Activated CD4-positive, alpha-beta T cell treated with anti-CD3 and anti-CD28 coated beads for 36 hours (primary cell): Measurements from ENCODE around the gene ASPG. TPM values are rescaled to one million over a fixed set of nuclear protein-coding genes. Genes with fewer than 3 reads are reported as not detected.

Experiments used
- ATAC-seq: fragments of 200-7000 bp; cut with Tn5 transposase; one replicate; pipeline ENCODE4 v1.10.0; 2021; ENCODE audit warnings: mild to moderate bottlenecking, moderate library complexity
- CTCF ChIA-PET: fragments of 350-600 bp; sonication (Branson Sonifier 250); formaldehyde crosslinking; loops from one replicate; lab custom pipeline; 2021; ENCODE audit warnings: antibody characterized with exemption; lab: Charles Lee
- POLR2A ChIA-PET: fragments of 350-600 bp; sonication (Branson Sonifier 250); formaldehyde crosslinking; loops from one replicate; lab custom pipeline; 2021; ENCODE audit warnings: antibody characterized with exemption, inconsistent platforms; lab: Charles Lee
- DNase-seq: peaks from one replicate; pipeline ENCODE4 v3.0.0-alpha.2; 2020
- H3K27ac Mint-ChIP-seq: one replicate; pipeline ENCODE4 v1.8.0; 2021; ENCODE audit warnings: mixed read lengths
- H3K27me3 Mint-ChIP-seq: one replicate; pipeline ENCODE4 v1.8.0; 2021; ENCODE audit warnings: mixed read lengths
- H3K36me3 Mint-ChIP-seq: one replicate; pipeline ENCODE4 v1.8.0; 2021; ENCODE audit warnings: low read depth, mixed read lengths
- H3K4me1 Mint-ChIP-seq: one replicate; pipeline ENCODE4 v1.8.0; 2021; ENCODE audit warnings: mixed read lengths
- H3K4me3 Mint-ChIP-seq: one replicate; pipeline ENCODE4 v1.8.0; 2021; ENCODE audit warnings: mild to moderate bottlenecking, moderate library complexity, mixed read lengths
- H3K9me3 Mint-ChIP-seq: one replicate; pipeline ENCODE4 v1.8.0; 2021; ENCODE audit warnings: low read depth, mixed read lengths
- intact Hi-C, 2 experiments: fragments of 100-400 bp; cut with DNase I in 1 of 2; cut with micrococcal nuclease in 1 of 2; formaldehyde crosslinking; loops; one replicate each; pipeline versions ENCODE4 v1.14.2 to v1.15.1; 2022 to 2024; cut with DNase I, micrococcal nuclease
- total RNA-seq, 2 experiments: library from RNA; stranded (reverse); gene quantifications; one replicate each; pipeline ENCODE4 v1.2.3, GENCODE V29; 2021

Gene ASPG
- total RNA-seq, 2 experiments from 2014 or later, result not detected

DNA sequence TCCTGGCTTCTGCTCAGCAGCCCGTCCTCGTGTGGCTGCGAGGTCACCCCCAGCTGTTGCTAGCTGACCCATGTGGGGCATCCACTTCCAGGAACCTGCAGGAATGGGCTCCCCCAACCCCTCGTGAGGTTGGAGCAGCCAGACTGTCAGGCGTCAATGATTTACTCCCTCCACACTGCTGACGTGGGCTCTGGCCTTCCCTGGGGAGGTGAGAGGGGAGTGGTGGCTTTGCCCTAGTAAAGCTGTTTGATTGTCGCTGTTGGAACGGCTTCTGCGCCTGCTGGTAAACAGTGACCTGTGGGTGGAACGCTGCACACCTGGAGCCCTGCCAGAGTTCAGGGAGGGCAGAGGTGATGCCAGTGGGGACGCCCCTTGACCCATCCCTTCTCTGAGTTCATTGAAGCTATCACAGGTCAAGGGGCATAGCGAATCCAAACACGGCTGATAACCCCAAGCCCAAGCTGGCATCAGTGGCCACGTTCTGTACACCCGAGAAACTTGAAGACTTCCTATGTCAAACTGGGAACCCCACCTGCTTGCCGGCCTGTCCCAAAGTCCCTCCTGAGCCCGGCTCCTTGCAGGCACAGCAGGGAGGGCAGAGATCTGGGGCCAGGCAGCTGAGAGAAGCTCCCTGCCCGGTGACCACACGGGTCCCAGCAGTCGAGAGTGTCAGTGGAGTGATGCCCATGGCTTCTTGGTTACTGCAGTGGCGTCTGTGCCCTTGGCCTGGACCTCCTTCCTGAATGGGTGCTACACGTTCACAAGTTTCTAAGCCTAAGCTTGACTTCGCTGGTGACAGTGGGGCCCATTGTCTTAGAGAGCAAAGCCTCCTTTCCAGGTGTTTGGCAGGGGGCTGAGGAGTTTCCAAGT is 2.7 kb downstream of the ASPG start:
- POLR2A ChIA-PET, result no interaction called here
- Mint-ChIP-seq H3K9me3 (no peaks in the 10 kb centered on the region), H3K27ac (no peak overlapping the region), H3K27me3 (peaks cover 9% of the 10 kb centered on the region), H3K4me3 (no peak overlapping the region), H3K36me3 (no peaks in the 10 kb centered on the region), H3K4me1 (no peaks in the 10 kb centered on the region)
- no peak for ATAC-seq
- CTCF ChIA-PET, result interaction anchor here (0.7 to 1.7 kb wide), 2 partner anchors 10 to 58 kb away, joined by 3 to 11 read pairs; no protein-coding TSS in a partner anchor
- intact Hi-C loops, result no loop called here
- no peak for DNase-seq

DNA sequence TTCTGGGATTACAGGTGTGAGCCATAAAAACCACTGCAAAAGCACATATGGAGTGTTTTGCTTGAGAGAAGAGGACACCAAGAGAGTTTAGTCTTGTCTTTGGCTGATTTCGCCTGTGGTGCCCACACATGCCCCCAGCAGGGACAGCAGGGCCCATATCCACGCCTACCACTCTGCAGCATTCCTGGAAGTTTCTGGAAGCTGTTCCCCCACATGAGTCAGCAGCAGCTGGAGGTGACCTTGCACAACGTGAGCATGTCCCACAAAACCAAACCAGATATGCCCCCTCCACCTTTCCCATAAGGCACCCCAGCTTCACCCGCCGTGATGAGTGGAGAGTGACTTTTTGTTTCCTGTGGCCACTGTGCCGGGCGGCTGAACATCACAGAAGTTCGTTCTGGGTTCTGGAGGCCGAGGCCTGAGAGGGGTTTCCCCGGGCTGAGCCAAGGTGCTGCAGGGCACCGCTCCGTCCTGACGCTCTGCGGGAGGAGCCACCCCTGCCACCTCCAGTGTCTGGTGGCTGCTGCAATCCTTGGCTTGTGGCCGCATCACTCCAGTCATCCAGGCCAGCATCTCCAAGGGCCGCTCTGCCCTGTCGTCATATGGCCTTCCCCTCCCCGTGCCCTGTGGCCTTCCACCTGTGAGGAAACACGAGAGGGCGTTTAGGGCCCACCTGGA is 4.7 kb downstream of the ASPG start:
- Mint-ChIP-seq H3K27me3 (peaks cover 2% of the 10 kb centered on the region), H3K27ac (no peak overlapping the region), H3K4me3 (no peak overlapping the region), H3K9me3 (no peaks in the 10 kb centered on the region), H3K36me3 (no peaks in the 10 kb centered on the region), H3K4me1 (peaks cover 5% of the 10 kb centered on the region)
- intact Hi-C loops, result no loop called here
- CTCF ChIA-PET, result interaction anchor here (0.6 kb wide), 1 partner anchor 282 kb away, joined by 3 read pairs; no protein-coding TSS in a partner anchor
- ATAC-seq (no peak), DNase-seq (no peak)
- POLR2A ChIA-PET, result no interaction called here

DNA sequence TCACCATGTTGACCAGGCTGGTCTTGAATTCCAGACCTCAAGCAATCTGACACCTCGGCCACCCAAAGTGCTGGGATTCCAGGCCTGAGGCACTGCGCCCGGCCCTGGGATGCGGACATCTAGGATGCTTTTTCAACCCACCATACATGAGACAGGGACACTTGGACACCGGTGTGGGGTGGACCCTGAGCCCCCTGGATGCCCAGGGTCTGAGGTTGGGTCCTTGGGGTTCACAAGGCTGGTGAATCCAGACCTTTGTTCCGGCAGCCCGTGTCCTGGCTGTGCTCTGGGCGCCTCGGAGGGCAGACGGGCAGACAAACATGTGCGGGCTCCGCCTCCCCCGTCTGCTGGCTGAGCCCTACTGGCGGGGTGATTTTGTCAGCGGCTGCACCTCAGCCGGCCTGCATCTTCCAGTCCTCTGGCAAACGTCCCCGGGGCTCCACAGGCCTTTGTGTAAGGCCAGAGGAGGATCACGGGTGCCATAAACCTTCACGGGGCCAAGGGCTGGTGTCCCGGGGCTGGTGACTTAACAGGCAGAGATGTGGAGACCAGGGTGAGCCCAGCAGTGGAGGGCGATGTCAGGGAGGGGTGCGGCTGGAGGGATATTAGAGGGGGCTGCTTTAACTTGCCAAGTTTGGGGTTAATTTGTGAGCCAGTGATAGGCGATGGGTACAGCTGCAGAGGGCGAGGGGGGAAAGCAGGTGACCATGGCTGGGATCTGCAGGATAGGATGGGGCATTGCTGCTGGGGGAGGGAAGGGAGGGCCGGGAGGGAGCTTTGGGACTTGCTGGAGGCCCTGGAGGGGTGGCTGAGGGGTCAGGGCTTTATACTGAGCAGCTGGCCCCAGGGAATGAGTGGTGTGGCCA is 5.8 kb downstream of the ASPG start:
- H3K27me3 Mint-ChIP-seq, result peaks cover 2% of the 10 kb centered on the region
- DNase-seq (no peak), ATAC-seq (no peak)
- no peaks in the 10 kb centered on the region for H3K9me3 Mint-ChIP-seq
- H3K27ac Mint-ChIP-seq, result no peak overlapping the region
- CTCF ChIA-PET, result interaction anchor here (1.0 kb wide), 1 partner anchor 16 kb away, joined by 3 read pairs; no protein-coding TSS in a partner anchor
- no peaks in the 10 kb centered on the region for H3K36me3 Mint-ChIP-seq
- intact Hi-C loops, result no loop called here
- POLR2A ChIA-PET, result no interaction called here
- peaks cover 5% of the 10 kb centered on the region for H3K4me1 Mint-ChIP-seq
- H3K4me3 Mint-ChIP-seq, result no peak overlapping the region

DNA sequence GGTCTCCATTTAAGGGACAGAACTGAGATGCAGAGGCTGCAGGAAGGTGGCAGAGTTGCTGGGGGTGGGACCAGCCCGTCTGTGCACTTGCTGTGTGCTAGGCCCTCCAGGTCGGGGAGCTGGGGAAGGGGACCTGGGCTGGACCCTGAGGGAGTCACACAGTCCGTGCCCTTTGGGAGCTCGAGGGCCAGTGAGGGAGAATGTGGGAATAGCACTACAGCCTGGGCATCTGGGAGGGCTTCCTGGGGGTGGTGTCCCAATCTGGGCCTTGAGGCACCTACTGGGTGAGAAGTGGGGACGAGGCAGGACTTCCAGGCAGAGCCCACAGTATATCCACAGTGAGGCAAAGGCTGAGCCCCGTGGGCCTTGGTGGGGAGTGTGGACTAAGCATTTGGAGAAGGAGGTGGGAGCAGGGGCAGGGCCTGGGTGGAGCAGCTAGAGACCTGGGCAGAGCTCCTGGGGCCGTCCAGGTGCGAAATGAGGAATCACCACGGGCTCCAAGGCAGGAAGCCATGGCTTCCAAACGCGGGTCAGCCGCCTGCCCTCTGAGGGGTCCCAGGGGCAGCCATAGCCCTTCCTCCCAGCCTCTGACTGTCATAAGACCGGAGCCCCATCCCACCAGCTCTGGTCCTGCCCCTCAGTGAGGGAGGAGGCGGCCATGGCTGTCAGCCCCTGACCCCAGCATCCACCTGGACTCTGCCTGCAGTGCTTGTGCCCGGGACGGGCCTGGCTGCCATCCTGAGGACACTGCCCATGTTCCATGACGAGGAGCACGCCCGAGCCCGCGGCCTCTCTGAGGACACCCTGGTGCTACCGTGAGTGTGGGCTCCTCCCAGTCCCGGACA is 6.6 kb downstream of the ASPG start:
- ATAC-seq (no peak), DNase-seq (no peak)
- ChIA-PET CTCF (interaction anchor here (0.6 to 2.8 kb wide), 3 partner anchors 14 to 573 kb away, joined by 3 to 16 read pairs (median 3); no protein-coding TSS in a partner anchor), POLR2A (no interaction called here)
- Mint-ChIP-seq H3K4me3 (no peak overlapping the region), H3K4me1 (peaks cover 5% of the 10 kb centered on the region), H3K36me3 (no peaks in the 10 kb centered on the region), H3K27me3 (peaks cover 2% of the 10 kb centered on the region), H3K9me3 (no peaks in the 10 kb centered on the region), H3K27ac (no peak overlapping the region)
- intact Hi-C loops, result no loop called here

DNA sequence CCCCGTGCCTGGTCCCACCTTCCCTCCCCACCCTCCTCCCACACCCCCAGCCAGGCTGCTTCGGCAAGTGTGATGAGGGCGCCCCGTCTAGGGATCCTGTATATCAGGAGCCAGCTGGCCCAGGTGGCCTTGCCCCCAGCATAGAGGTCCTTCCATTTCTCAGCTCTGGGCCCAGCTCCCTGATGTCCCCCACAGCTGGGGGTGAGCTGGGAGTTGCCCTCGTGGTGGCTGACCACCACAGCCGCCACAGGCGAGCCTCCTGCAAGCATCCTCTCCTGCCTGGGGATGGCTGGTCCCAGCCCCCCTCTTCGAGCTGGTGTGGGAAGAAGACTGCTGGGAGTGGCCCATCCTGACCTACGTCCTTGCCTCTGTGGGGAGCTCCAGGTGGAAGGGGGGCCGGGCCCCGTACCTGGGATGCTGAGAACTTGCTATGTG is 7.4 kb downstream of the ASPG start:
- H3K36me3 Mint-ChIP-seq, result no peaks in the 10 kb centered on the region
- H3K27ac Mint-ChIP-seq, result no peak overlapping the region
- no peaks in the 10 kb centered on the region for H3K27me3 Mint-ChIP-seq
- H3K4me1 Mint-ChIP-seq, result peaks cover 5% of the 10 kb centered on the region
- POLR2A ChIA-PET, result no interaction called here
- no peak for ATAC-seq
- intact Hi-C loops, result no loop called here
- H3K4me3 Mint-ChIP-seq, result no peak overlapping the region
- CTCF ChIA-PET, result interaction anchor here (0.8 to 2.8 kb wide), 3 partner anchors 15 to 468 kb away, joined by 3 to 16 read pairs (median 4); no protein-coding TSS in a partner anchor
- no peak for DNase-seq
- no peaks in the 10 kb centered on the region for H3K9me3 Mint-ChIP-seq

DNA sequence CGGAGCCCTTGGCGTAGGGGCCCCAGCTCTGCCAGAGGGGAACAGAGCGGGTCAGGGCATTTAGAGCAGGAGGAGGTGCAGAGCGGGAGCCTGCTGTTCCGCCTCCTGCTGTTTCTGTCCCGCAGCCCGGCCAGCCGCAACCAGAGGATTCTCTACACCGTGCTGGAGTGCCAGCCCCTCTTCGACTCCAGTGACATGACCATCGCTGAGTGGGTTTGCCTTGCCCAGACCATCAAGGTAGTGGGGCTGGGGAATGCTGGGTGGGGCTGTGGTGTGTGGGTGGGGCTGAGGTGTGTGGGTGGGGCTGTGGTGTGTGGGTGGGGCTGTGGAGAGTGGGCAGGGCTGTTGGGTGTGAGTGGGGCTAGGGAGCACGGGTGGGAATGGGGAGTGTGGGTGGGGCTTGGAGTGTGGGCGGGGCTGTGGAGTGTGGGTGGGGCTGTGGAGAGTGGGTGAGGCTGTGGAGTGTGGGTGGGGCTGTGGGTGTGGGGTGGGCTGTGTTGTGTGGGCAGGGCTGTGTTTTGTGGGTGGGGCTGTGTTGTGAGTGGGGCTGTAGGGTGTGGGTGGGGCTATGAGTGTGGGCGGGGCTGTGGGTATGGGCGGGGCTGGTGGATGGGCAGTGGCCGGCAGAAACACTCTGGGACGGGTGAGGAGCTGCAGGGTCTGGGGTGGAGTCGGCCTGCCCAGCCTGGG is 8.0 kb downstream of the ASPG start:
- Mint-ChIP-seq H3K4me3 (no peak overlapping the region), H3K4me1 (peaks cover 5% of the 10 kb centered on the region), H3K9me3 (no peaks in the 10 kb centered on the region), H3K36me3 (no peaks in the 10 kb centered on the region), H3K27ac (no peak overlapping the region), H3K27me3 (no peaks in the 10 kb centered on the region)
- DNase-seq (no peak), ATAC-seq (no peak)
- CTCF ChIA-PET, result interaction anchor here (0.6 to 2.8 kb wide), 10 partner anchors 13 to 649 kb away, joined by 3 to 16 read pairs (median 4); no protein-coding TSS in a partner anchor
- POLR2A ChIA-PET, result no interaction called here
- intact Hi-C loops, result loop anchor here in 1 of 2 experiments (1.0 to 2.0 kb wide), 3 partner anchors 15 to 471 kb away; no protein-coding TSS in a partner anchor

DNA sequence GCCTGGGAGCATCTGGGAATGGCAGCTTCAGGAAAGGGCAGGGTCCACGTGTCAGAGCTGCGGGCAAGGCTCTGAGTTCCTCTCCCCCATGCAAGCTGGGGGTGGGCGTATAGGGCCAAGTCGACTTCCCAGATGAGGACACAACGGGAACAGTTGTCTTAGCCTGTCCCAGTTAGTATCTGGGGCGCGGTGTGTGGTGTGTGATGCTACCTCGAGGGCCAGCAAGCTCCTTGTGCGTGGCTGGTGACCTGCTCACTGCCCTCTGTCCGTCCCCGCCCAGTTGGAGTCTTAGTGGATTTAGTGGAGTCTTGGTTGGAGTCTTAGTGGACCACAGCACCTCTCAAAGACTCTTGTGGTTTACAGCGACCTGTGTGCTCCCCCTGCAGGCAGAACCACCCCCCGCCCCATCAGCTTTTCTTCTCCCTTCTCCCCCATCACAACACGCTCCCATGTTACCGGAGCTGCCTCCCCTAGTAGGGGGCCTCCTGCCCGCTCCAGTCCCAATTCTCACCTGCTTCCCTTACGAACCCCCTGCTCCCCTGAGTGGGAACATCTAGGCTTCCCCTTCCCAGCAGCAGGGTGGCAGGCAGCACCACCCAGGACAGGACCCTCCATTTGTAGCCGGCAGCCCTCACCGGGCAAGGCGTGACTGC is 8.7 kb downstream of the ASPG start:
- Mint-ChIP-seq H3K36me3 (no peaks in the 10 kb centered on the region), H3K27ac (no peak overlapping the region), H3K9me3 (no peaks in the 10 kb centered on the region), H3K27me3 (no peaks in the 10 kb centered on the region), H3K4me3 (no peak overlapping the region), H3K4me1 (peaks cover 5% of the 10 kb centered on the region)
- POLR2A ChIA-PET, result no interaction called here
- intact Hi-C loops, result loop anchor here in 1 of 2 experiments (1.0 to 2.0 kb wide), 3 partner anchors 16 to 471 kb away; no protein-coding TSS in a partner anchor
- no peak for DNase-seq
- ATAC-seq, result no peak
- CTCF ChIA-PET, result interaction anchor here (0.6 to 2.8 kb wide), 10 partner anchors 12 to 648 kb away, joined by 3 to 16 read pairs (median 4); no protein-coding TSS in a partner anchor

DNA sequence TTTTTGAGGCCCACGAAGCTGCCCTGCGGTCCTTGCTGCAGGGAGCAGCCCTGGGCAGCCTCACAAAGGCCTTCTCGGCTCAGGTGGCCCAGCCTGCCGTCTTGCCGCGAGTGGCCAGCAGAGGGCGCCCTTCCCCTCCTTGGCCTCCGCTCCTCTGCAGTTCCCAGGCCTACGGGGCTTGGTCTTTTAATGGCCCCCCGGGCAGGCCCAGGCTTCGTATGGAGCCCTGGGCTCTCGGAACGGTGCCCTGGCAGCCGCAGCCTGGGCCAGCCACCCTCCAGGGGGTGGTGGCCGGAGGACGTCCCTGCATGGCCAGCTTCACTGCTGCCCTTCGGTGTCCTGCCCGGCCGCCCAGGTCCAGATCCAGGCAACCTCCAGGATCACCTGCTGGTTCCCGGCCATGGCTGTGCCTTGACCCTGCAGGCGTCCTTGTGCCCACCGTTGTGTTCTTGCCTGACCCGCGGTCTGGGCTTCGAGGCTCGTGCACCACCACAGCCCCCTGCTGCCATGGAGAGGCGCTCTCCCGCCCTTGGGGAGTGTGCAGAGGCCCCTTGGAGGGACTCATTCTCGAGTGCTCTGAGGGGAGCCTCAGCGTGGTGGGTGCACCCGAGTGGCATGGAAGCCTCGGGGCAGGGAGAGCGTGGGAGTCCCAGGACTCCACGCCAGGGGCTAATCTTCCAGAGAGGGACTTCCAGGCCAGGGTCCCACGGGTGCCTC is 9.4 kb downstream of the ASPG start:
- Mint-ChIP-seq H3K27ac (no peak overlapping the region), H3K4me1 (peaks cover 5% of the 10 kb centered on the region), H3K4me3 (no peak overlapping the region), H3K27me3 (no peaks in the 10 kb centered on the region), H3K9me3 (no peaks in the 10 kb centered on the region), H3K36me3 (no peaks in the 10 kb centered on the region)
- ATAC-seq (peak; percentile 91), DNase-seq (peak; percentile 89)
- ChIA-PET POLR2A (no interaction called here), CTCF (interaction anchor here (0.9 to 2.8 kb wide), 8 partner anchors 11 to 47 kb away, joined by 3 to 16 read pairs (median 4); no protein-coding TSS in a partner anchor)
- intact Hi-C loops, result loop anchor here in 1 of 2 experiments (1.0 to 2.0 kb wide), 3 partner anchors 17 to 470 kb away; no protein-coding TSS in a partner anchor
